ENCODE results near the gene LRMDA.

Gene LRMDA

DNA sequence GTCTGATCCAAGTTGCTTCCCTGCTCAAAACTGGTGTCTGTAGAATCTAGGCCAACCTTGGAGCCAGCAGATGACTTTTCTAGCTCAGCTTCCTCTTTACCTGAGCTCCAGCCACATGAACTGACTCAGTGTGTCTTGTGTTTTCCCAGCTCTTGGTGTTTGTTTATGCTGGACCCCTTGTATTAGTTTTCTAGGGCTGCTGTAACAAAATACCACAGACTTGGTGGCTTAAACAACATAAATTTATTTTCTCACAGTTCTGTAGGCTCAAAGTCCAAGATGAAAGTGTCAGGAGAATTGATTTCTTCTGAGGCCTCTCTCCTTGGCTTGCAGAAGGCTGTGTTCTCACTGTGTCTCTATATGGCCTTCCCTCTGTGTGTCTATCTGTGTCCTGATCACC lies 45.1 kb downstream of the LRMDA start:
- DNase-seq (ENCODE audit: low read depth, low spot score), result no peak

DNA sequence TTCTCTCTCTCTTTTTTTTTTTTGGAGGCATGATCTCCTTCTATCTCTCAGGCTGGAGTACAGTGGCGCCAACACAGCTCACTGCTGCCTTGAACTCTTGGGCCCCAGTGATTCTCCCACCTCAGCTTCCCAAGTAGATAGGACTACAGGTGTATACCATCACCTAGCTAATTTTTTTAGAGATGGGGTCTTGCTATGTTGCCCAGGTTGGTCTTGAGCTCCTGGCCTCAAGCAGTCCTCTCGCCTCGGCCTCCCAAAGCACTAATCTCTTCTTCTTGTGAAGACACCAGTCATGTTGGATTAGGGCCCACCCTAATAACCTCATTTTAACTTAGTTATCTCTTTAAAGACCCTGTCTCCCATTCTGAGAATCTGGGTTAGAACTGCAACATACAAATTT lies 45.6 kb downstream of the LRMDA start:
- DNase-seq (ENCODE audit: low read depth, low spot score), result no peak

DNA sequence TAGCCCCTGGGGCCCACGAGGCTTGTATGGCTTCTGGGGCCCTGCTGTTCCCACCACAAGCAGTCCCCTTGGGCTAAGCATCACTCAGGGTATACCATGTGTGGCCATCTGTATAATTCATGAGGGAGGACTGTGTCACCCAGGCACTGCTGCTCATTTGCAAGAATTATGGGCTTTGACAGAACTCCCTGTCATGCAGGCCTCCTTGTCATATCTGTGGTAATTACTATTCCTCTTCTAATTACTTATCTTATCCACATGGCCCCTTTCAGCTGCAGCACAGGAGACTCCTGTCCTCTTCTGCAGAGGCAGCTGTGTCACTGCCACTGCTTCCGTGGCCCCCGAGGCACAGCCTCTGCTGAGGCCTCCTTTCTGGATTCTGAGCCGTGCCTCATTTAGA lies 46.3 kb downstream of the LRMDA start:
- no peak for DNase-seq (ENCODE audit: low read depth, low spot score)

DNA sequence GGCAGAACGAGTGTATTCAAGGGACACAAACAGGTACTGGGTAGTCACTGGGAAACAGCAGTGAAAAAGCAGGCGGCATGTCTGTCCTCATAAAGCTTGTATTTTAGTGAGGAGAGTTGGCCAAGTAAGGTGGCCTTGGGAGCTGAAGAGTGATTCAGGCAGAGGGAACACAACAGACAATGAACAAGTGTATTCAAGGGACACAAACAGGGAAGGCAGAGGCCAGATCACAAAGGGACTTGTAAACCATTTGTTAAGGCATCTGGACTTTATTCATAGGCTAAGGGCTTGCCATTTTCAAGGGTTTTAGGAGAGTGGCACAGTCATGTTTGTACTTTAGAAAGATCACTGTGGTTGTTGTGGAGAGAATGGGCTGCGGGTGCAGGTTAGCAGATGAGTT lies 49.0 kb downstream of the LRMDA start:
- no peak for DNase-seq (ENCODE audit: low read depth, low spot score)

DNA sequence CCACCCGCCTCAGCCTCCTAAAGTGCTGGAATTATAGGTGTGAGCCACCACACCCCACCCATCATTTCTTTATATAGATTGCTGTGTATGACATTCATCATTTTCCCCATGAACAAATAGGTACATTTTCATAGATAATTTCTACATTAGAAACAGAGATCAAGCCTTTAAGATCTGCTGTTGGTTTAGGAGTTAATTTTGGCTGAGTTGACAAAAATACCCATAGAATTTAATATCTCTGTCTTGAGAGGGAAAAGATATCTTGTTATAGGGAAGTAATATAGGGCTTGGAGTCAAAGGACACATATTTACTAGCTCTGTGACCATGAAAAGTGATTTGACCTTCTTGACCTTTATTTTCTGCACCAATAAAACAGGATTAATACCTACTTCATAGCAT lies 51.8 kb downstream of the LRMDA start:
- no peak for DNase-seq (ENCODE audit: low read depth, low spot score)

DNA sequence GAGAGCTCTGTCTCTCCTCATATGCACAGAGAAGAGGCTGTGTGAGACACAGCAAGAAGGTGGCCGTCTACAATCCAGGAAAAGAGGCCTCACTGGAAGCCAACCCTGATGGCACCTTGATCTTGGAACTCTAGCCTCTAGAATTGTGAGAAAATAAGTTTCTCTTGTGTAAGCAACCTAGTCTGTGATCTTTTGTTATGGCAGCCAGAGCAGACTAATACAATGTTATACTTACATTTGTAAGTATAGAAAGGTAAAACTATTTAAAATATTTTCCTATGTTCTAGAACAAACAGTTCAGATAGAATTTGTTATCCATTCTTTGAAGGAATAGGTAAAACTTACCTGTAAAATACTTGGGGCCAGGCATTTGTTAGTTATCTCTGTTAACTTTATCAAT lies 53.3 kb downstream of the LRMDA start:
- no peak for DNase-seq (ENCODE audit: low read depth, low spot score)

DNA sequence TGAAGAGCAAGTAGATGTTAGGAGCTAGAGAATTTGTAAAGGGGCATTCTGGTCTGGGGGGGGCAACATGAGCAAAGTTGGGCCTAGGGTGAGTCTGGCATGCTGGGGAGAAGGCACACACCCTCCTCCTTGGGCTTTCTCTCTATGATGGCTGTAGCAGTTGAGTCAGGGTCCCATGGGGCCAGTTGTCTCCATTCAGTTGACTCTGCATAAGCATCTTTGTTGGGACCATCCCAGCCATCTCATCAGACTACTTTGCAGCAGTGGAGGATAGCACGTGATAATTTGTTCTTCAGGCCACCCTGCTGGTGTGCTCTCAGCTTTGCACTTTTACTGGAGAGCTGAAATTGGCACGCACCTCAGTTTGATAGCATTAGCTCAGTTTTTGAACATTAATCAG lies 55.2 kb downstream of the LRMDA start:
- no peak for DNase-seq (ENCODE audit: low read depth, low spot score)

DNA sequence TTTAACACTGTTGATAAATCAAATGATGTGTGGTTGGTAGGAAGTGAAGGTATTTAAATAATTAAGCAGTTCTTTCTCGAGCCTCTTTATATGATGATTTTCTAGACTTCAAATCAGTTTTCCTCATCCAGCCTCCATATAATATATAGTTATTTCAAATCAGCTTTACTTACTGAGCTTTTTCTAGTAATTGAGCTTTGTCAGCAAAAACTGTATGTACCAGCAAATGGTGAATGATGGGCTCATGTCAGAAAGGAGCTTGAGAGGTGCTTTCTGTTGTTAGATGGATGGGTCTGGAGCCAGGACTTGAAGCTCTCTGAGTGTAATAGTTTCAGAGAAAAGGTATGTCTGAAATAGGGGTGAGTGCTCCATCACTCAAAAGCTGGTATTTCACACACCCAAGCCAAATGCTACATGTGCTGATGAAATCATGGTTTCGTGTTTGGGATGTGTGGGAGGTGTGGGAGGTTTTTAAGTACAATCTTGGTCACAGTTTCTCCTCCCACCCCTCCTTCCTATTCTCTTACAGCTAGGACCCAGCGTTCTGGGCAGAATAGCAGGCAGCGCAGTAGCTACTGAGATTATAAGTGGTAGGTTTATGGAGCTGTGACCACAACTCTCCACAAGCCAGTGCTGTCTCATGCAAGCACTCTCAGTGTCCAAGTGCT lies 55.8 kb downstream of the LRMDA start:
- DNase-seq (ENCODE audit: low read depth, low spot score), result no peak

DNA sequence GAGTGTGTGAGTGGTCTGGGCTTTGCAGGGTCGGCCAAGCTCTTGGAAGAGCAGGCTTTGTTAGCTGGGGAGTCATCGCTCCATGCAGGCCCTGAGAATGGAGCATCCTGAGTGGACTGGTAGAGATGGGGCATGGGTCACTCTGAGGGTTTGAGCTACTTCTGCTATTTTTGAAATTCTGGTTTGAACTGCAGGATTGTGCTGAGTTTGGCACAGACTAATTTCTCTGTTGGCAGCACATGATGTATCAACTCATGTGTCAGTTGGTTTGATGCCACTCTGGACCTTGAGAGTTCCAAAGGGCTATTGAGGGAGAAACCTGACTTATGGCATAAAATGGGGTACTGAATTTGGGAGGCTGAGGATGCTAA lies 56.3 kb downstream of the LRMDA start:
- no peak for DNase-seq (ENCODE audit: low read depth, low spot score)

DNA sequence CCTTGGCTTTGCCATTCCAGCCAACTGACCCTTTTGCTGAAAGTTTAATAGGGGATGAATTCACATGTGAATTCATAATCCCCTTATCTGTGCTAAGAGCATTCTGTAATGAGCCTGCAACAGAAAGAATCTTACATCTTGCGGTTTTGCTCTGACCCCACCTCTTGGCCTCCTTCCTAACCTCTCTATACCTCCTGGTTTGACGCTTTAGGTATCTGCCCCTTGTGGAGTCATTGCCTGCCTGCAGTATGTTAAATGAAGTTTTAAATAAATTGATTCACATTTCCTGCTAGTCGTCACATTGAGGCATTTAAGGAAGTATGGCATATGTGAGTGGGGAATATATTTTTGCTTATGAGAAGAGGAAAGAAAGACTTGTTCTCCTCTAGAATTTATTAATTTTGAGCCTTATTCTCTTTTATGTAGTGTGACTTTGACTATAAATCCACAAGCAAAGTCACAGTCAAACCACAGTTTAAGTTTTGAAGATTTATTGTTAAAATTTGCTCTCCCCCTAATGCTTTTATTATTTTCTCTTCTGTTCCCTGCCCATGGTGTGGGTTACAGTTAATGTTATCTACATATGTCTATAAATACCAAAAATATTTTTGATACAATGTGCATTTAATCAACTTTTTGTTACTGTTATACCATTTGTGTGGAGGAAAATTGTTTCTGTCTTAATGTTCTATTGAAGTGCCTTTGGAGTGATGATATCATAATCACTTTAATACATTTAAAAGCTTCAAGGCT lies 60.9 kb downstream of the LRMDA start:
- DNase-seq (ENCODE audit: low read depth, low spot score), result no peak

DNA sequence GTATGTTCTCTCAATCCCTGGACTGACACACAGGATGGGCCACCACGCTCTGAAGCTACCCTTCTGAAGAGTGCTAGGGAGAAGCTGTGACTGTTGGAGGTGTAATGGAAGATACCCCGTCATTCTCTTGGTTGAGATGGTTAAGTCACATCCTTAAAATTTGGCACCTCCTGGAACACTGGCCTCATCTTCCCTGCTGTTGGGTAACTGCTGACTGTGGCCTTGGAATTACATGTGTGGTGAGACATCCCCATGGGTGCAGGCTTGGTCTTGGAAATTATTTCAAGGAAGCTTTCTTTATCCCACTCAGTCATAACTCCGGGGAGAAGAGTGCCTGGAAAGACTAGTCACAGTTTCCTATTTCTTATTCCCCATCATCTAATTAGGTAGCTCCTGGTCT lies 62.0 kb downstream of the LRMDA start:
- DNase-seq (ENCODE audit: low read depth, low spot score), result no peak

DNA sequence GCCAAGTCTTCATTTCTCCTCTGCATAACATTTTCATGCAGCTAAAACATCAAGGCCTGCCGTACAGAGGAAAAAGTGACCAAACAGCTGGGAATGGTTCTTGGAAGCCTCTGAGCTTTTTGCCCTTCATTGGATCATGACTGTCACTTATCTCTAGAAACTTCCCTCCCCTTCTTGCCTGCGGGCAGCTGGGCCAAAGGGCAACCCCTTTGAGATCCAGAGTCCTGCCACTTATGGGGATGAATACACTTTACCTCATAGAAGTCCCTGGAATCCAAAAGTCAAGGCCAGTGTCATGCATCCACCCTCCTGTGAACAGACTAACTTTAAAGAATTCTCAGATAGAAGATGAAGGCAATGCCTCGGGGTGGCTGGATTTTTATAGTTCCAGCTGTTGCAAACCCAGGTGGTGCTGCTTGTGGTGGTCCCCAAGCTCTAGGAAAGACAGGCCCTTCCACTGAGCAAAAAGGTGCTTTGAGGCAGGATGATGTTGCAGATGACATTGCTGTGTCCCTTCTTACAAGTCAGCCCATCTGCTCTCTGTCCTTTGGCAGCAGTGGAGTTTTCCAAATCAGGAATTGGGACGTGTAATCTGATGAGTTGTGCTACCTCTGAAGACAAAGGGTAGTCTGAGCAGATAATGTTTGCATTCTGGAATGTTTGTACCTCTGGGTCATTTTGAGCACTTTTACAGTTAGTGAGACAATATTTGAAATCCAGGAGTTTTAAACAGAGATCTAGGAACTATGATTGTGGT lies 64.2 kb downstream of the LRMDA start:
- no peak for DNase-seq (ENCODE audit: low read depth, low spot score)

DNA sequence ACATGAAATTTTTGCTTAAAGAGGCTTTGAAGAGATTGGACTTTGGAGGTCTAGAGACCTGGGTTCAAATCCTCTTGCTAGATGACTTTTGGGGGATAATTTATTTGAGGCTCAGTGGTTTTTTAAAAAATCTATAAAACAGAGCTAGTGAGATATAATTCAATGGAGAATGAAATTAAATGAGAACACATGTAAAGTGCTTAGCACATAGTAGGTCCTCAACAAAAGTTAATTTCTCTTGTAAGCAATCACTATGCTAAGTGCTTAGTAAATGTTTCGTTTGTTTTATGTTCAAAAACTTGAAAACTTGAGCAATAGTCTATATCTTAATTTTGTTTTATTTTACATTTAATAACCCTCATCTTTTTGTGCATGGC lies 64.8 kb downstream of the LRMDA start:
- DNase-seq (ENCODE audit: low read depth, low spot score), result no peak

DNA sequence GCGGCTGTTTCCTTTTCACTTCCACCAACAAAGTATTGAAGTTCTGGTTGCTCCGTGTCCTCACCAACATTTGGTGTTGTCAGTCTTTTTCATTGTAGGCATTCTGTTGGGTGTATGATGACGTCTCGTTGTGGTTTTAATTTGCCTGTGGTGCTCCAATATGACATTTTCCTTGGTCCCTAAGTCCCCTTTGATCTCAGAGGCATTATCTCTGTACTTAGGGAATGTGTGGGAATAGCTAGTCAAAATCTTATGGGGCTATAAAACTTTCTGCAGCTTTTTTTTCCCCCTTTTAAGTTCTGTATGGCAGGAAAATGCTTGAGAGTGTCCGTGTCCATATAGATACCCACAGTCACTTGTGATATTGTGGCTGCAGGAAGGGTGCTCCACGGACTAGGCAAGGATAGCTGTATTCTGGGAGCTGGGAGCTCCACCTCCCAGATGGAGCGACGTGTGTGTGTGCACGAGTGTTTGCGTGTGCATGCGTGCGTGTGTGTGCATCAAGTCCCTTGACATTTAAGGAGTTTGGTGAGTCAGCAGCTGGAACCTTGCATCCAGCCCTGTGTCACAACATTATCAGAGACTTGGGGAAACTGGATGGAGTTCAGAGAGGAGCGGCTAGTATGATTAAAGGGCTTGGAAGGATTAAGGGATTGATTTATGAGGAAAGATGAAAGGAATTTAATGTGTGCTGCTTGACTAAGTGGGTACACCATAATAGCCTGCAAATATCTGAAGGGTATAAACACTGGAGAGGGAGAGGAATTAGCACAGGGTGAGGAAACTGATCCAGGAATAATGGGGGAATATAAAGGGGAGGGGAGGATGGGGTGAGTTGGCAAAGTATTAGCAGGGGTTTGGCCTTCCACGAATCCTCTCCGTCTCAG lies 66.8 kb downstream of the LRMDA start:
- DNase-seq (ENCODE audit: low read depth, low spot score), result no peak

DNA sequence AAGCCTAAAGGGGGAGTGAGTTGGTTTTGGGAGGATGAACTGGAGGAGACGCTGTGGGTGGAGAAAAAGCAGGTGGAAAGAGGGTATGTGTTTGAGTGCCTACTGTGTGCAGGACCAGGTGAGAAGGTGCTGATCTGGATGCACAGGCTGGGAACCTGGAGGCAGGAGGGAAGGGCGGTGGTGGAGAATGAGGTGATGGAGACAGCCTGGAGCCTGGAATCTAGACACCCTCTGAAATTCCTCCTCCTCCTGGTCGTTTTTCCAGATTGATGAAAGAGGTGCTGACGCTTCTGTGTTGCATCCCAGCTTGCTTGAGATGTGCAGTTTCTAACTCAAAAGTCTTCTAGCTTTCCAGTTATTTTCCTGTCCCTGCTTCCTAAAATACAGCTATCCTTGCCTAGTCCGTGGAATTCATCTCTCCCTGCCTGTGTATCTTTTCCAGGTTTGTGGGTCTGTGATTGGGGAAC lies 67.5 kb downstream of the LRMDA start:
- DNase-seq (ENCODE audit: low read depth, low spot score), result no peak

DNA sequence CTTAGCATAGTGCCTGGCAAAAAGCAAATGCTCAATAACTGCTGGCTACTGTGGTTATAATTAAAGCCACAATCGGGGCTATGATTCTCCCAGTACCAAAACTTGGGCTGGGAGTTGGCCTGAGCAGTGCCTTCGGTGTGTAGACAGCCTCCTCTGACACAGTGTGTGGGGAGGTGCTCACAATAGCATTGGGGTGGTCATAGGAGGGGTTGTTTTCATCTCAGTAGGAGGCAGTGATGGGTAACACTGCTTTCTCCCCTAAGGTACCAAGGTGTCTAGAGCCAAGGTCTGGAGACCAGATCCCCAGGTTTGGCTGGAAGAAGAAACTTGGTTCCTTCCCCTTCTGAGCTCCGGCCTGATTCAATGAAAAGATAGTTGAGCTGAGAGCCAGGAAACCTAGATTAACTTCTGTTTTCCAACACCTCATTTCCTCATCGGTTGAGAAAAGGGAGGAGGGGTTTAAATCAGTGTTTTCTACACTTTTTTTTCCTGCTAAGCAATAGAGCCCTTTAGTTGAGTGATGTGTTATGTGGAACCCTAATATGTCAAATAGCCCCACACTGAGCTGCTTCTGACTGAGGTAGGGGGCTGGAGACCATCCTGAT lies 68.2 kb downstream of the LRMDA start:
- DNase-seq (ENCODE audit: low read depth, low spot score), result no peak

DNA sequence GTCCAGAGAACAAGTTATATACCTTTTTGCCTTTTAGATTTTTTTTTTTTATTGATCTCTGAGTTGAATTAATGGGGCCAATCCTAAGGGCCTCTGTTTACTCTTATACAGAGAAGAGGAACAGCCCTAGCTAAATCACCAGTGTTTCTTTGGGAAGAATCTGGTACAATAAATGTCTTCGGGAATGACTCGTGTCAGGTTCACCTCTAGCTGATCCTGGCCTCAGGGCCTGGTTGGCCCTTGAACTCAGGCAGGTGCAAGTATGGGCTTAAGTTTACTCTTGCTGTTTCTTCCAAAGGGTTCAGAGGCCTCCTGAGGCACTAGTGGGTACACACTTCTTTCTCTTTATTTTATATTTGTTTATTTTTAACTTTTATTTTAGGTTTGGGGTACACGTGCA lies 71.0 kb downstream of the LRMDA start:
- no peak for DNase-seq (ENCODE audit: low read depth, low spot score)

DNA sequence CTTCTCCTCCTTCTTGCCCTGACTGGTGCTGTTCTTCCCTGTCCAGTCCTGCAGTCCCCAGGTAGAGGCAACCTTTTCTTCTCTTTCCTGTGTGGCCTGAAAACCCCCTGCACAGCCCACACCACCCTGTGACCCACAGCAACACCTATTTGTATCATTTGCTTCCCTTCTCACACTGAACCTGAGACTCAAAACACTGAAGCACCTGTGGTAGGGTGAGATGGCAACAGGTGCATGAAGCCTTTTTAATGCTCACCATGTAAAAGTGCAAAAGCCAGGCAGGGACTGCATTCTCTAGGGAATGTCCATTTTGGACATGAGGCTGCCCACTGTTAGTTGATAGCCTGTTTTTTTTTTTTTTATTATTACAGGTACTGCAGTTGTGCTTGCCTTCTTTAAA lies 71.4 kb downstream of the LRMDA start:
- DNase-seq (ENCODE audit: low read depth, low spot score), result no peak

DNA sequence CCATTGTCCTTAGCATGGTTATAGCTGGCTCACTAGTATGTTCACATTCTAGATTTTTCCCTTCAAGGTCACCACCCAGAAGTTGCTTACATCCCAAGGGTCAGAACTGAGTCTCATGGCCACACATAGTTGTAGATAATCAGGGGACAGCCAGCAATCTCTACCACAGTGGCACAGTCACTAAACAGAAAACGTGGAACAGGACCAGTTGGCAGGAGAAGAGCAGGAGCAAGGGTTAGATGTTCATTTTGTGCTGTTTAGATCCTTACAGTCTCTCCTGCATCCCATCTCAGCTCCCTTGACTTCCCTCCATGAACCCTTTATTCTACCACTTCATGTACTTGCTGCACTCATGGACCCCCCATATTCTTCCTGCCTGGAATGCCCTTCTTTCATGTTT lies 73.9 kb downstream of the LRMDA start:
- DNase-seq (ENCODE audit: low read depth, low spot score), result no peak

DNA sequence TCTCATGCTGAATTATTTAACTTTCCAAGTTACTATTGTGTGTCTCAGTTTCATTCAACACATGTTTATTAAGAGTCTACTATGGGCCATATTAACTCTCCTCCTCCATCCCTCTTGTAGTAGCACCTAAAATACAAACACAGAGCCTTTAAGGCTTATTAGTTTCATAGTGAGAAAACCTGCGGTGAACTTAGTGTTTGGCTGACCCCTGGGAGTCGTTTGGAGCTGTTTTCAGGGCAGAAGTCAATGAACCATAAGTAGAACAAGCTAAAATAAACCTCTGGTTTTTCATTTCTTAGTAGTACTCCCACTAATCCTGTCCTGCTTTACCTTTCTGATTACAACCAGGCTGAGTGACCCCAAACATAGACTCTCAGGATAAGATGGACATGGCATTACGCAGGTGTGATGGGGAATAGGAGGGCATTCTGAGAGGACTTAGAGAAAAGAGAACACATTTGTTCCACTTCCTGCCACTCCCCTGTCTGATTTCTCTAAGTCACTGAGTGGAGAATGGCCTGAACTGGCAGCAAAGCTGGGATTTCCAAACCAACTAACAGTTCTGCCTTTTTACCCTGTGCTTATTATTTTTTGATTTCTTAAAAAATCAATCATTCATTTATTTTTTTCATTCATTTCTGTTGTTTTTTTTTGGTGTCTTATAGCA lies 74.5 kb downstream of the LRMDA start:
- DNase-seq (ENCODE audit: low read depth, low spot score), result no peak

DNA sequence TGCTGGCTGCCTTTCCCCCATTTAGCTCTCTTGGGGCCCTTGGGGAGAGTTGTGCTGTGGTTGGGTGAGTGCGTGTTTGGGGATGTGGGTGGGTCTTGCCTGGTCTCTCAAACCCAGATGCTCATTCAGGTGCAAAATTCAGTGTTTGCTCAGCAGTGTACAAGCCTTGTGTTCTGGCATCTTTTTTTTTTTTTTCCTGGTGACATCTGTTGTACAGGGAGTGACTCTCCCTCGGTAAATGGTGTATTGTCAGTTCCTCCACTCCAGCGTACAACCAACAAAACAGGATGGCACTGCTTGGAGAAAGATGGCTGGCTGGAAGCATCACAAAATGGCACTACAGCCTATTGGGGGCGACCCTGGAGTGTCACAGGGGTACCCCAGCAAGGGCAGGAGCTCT lies 75.5 kb downstream of the LRMDA start:
- no peak for DNase-seq (ENCODE audit: low read depth, low spot score)

Data from activated naive CD8-positive, alpha-beta T cell treated with anti-CD3 and anti-CD28 coated beads, Interleukin-2, amount 50 U/mL, for 16 hours (primary cell).